ENCODE measurements around the gene LHX4.

Gene LHX4

DNA sequence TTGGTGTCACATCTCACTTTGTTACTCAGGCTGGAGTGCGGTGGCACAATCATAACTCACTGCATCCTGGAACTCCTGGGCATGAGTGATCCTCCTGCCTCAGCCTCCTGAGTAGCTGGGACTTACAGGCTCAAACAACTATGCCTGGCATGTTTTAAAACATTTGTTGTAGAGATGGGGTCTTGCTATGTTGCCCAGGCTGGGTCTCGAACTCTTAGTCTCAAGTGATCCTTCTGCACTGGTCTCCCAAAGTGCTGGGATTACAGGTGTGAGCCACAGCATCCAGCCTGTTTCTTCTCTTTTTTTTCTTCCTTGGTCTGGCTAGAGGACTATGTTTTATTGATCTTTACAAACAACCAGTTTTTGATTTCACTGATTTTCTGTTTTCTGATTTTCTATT, 64.6 kb downstream of the LHX4 start:
- no peak for DNase-seq (ENCODE audit: low read depth in 2 of 3, low spot score in 1 of 3)

DNA sequence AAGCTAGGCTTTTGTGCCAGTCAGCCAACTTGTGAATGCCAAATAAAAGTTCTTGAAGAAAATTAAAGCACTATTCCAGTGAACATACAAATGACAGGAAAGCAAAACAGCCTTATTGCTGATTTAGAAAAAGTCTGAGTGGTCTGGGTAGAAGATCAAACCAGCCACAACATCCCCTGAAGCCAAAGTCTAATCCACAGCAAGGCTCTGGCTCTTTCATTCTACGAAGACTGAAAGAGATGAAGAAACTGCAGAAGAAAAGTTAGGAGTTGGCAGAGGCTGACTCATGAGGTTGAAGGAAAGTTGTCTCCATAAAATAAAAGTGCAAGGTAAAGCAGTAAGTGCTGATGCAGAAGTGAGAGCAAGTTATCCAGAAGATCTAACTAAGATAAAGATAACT, 65.9 kb downstream of the LHX4 start:
- no peak for DNase-seq (ENCODE audit: low read depth in 2 of 3, low spot score in 1 of 3)

GRCh38 chr1:180299479-180300221, 69.6 kb downstream of the LHX4 start:
- no peak for DNase-seq (ENCODE audit: low read depth in 2 of 3, low spot score in 1 of 3)

- no peak for DNase-seq (ENCODE audit: low read depth in 2 of 3, low spot score in 1 of 3)
Measured at GRCh38 chr1:180301135-180301742, 71.2 kb downstream of the LHX4 start.

DNA sequence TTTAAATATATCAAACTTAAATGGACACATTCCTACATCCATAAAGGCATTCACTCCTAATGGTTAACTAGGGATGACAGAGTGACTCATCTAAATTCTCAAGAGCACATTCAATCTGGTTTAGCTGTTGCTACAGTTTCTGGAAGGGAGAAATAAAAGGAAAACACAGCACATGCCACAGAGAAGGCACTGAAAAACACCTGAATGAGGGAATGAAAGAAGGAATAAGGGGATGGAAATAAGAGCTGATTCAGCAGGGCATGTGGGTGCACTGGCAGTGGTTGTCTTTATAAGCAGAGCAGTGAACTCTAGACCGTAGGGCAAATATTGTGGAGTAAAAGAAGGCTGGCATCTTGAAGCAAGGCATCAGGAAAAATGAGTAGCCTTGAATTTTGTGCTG, 79.3 kb downstream of the LHX4 start:
- DNase-seq (ENCODE audit: low read depth in 2 of 3, low spot score in 1 of 3) = no peak

DNA sequence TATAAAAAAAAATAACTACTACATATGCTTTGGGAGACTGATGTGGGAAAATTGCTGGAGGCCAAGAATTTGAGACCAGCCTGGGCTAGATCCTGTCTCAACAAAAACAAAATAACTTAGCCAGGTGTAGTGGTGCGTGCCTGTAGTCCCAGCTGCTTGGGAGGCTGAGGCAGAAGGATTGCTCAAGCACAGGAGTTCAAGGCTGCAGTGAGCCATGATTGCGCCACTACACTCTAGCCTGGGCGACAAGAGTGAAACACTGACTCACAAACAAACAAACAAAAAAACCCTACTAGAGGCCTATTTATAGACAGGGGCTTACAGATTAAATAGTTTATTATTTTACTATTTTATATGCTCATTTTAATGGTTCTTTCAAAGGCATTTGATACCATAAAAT, 80.0 kb downstream of the LHX4 start:
- DNase-seq (ENCODE audit: low read depth in 2 of 3, low spot score in 1 of 3) = no peak

DNA sequence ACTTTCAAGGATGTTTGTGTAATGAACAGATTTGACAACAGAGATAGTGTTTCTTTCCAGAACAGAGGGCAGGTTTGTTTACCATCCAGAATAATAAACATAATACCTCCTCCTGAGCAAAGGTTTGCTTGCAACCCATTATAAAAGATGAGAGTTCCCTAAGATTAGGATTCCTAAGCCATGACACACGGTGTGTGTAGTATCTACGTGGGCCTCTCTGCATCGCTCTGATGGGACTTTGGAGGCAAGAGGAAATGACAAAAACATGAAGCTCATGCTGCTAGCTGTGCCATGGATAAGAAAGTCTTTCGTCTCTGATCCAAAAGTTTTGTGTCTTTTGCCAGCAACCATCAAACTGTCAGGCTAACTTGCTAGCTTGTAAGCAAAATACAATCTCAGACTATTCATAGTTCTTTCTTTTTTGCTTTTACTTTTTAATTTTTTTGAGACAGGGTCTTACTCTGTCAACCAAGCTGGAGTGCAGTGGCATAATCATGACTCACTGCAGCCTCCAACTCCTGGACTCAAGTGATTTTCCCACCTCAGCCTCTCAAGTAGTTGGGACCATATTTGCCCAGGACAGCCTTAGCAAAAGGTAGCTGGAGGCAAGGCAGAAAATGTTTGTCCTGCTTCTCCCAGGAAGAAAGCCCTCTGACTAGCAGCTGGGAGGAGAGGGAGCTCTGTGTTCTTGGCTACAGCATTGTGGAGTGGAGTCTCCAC, 81.1 kb downstream of the LHX4 start:
- no peak for DNase-seq (ENCODE audit: low read depth in 2 of 3, low spot score in 1 of 3)

DNA sequence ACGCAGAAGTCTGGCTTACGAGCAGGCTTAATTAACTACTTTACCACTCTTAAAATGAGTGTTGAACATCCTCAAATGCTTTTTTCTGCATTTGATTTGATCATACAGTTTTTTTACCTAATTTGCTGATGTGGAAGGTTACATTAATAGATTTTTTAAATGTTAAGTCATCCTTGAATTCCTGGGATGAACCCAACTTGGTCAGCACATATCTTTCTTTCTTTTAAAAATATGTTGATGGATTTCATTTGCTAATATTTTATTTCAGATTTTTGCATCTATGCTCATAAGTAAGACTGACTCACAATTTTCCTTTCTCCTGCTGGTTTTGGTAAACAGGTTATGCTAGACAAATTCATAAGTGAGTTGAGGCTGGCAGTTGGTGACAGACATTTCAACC, 82.9 kb downstream of the LHX4 start:
- no peak for DNase-seq (ENCODE audit: low read depth in 2 of 3, low spot score in 1 of 3)

DNA sequence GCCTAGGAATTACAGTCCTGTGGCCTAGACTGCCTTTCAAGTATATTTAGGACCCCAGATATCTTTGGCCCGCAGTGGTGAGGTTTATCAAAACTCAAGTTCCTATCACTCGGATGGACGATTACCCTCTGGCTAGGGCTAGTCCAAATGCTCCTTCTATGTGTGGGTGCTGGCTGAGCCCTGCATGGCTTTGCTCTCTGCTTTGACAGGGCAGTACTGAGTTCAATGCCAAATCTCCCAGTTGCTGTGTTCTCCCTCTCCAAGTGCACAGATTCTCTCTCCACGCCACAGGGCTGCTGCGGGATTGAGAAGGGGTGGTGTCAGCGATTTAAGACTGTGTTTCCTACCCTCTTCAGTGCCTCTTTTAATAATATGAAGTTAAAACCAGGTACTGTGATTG, 97.0 kb downstream of the LHX4 start:
- no peak for DNase-seq (ENCODE audit: low read depth in 2 of 3, low spot score in 1 of 3)
